Vagina (tissue), 2 donors: ENCODE measurements around the gene ACTL10. TPM values are rescaled to one million over a fixed set of nuclear protein-coding genes. Genes with fewer than 3 reads are reported as not detected.

ENCODE experiments used
- DNase-seq, 2 donors: peaks; one replicate each; pipeline ENCODE4 v3.0.0-alpha.2; 2017; ENCODE audit errors: extremely low spot score in 2 of 2
- H3K27ac ChIP-seq: fragments of 200-600 bp; sonication (generic); one replicate; pipeline ENCODE4 v1.5.1; 2019
- H3K27me3 ChIP-seq: fragments of 200-600 bp; sonication (generic); one replicate; pipeline ENCODE4 v1.5.1; 2019
- H3K36me3 ChIP-seq, 2 donors: fragments of 200-600 bp; sonication (generic); one replicate each; pipeline ENCODE4 v1.5.1; 2017 to 2019
- H3K4me1 ChIP-seq: fragments of 200-600 bp; sonication (generic); one replicate; pipeline ENCODE4 v1.5.1; 2019
- H3K4me3 ChIP-seq, 2 donors: fragments of 200-600 bp; sonication (generic); 1 replicate in 1 of 2; 2 replicates in 1 of 2; pipeline ENCODE4 v1.5.1; 2016 to 2019
- H3K9me3 ChIP-seq: fragments of 200-600 bp; sonication (generic); one replicate; pipeline ENCODE4 v1.5.1; 2019
- POLR2A ChIP-seq, 2 donors: fragments of 450-650 bp; IDR thresholded peaks; one replicate each; pipeline ENCODE4 v1.6.1; 2017; ENCODE audit warnings: antibody characterized with exemption in 2 of 2, mild to moderate bottlenecking in 2 of 2, moderate library complexity in 2 of 2
- POLR2AphosphoS5 ChIP-seq, 2 donors: sonication (generic); formaldehyde crosslinking; IDR thresholded peaks; one replicate each; pipeline ENCODE4 v1.9.0; 2017; ENCODE audit warnings: antibody characterized with exemption in 2 of 2, mild to moderate bottlenecking in 2 of 2, low read depth in 1 of 2; ENCODE audit not compliant: insufficient read depth in 1 of 2
- intact Hi-C: fragments of 100-400 bp; cut with DNase I; formaldehyde crosslinking; loops from one replicate; pipeline ENCODE4 v1.15.1; 2023
- total RNA-seq: library from RNA; depleted of rRNA; stranded (reverse); fragments of >200 nt; gene quantifications from one replicate; pipeline ENCODE4 v1.2.3, GENCODE V29; 2016
- TF ChIP-seq, protein P1 (sequence below), 3 experiments: fragments of 450-650 bp in 2 of 3; fragments of 200-600 bp in 1 of 3; sonication (generic) in 1 of 3; IDR thresholded peaks; one replicate each; pipeline ENCODE4 v1.5.1; 2017 to 2019; ENCODE audit warnings: antibody characterized with exemption in 3 of 3, mild to moderate bottlenecking in 2 of 3, moderate library complexity in 2 of 3

Gene ACTL10
- total RNA-seq, 1 donor from 2014 or later: 1.5 TPM

DNA sequence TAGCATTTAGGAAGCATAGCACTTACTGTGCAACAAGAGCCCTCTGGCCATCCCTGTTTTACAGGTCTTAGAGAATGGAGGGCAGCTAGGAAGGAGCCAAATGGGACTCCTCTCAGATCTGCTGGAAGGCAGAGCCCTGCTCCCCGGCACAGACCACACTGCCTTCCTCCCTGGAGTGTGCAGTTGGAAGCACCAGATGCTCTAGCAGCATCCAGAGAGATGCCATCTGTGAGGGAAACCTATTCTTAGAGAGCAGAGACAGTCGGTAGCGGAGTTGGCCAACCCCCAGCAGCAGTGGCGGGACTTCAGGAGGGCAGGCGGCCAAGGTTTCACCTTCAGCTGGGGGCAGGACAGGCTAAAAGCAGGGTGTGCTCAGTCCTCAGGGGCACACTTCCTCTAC lies 36.1 kb downstream of the ACTL10 start:
- no peak for TF ChIP-seq POLR2A (IDR thresholded peaks at IDR 0.05)
- no peak for TF ChIP-seq POLR2AphosphoS5 (IDR thresholded peaks at IDR 0.05; ENCODE audit: insufficient read depth in 1 of 2, low read depth in 1 of 2)
- TF ChIP-seq, protein P1, sequence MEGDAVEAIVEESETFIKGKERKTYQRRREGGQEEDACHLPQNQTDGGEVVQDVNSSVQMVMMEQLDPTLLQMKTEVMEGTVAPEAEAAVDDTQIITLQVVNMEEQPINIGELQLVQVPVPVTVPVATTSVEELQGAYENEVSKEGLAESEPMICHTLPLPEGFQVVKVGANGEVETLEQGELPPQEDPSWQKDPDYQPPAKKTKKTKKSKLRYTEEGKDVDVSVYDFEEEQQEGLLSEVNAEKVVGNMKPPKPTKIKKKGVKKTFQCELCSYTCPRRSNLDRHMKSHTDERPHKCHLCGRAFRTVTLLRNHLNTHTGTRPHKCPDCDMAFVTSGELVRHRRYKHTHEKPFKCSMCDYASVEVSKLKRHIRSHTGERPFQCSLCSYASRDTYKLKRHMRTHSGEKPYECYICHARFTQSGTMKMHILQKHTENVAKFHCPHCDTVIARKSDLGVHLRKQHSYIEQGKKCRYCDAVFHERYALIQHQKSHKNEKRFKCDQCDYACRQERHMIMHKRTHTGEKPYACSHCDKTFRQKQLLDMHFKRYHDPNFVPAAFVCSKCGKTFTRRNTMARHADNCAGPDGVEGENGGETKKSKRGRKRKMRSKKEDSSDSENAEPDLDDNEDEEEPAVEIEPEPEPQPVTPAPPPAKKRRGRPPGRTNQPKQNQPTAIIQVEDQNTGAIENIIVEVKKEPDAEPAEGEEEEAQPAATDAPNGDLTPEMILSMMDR (IDR thresholded peaks at IDR 0.05): no peak
- Histone ChIP-seq H3K9me3 (no peaks in the 10 kb centered on the region), H3K36me3 (peaks cover 0 to 18% of the 10 kb centered on the region in 2 donors), H3K4me1 (peaks cover 2% of the 10 kb centered on the region), H3K4me3 (no peak overlapping the region), H3K27me3 (no peaks in the 10 kb centered on the region), H3K27ac (no peak overlapping the region)
- intact Hi-C loops: no loop called here
- no peak for DNase-seq

DNA sequence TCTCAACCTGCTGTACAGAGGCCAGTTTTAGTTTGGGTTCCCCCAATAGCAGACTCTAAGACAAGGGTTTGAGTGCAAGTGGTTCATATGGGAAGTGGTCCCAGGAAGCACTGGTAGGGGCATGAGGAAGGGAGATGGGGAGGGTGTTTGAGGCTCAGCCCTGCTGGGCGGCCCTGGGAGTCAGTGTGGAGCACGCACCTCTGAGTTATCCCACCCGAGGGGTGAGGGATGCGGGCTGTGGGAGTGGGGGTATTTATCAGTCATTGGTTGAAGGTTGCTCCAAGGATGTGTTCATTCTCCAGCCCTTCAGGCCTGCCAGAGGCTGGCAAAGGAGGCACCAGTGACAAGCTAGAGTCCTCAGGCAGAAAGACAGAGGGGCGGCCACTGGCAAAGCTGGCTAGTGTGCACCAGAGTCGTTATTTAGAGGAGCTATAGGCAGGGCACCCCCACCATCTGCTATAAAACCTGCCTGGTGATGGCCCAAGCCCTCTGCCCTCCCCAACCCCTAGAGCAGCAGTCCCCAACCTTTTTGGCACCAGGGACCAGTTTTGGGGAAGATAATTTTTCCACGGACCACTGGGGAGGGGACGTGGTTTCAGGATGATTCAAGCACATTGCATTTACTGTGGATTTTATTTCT lies 36.9 kb downstream of the ACTL10 start:
- intact Hi-C loops: no loop called here

DNA sequence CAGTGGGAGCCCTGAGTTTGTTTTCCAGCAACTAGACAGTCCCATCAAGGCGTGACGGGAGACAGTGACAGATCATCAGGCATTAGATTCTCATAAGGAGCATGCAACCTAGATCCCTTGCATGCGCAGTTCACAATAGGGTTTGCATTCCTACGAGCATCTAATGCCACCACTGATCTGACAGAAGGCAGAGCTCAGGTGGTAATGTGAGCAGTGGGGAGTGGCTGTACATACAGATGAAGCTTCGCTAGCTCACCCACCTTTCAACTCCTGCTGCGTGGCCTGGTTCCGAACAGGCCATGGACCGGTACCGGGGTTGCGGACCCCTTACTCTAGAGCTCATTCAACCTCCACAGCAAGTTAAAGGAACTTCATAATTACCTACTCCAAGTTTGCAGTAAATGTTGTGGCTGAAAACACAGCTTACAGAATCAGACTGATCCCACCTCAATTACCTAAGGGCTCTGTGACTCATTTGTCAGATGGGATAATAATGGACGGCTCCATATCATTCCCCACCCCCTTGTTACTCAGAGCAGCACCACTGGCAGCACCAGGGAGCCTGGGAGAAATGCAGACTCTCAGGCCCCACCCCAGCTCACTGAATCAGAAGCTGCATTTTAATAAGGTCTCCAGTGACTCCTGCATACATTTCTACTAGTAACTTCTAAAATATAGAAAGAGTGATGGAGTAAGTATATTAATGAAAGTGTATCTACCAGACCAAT lies 37.6 kb downstream of the ACTL10 start:
- intact Hi-C loops: no loop called here
- no peak for DNase-seq

More for the DNA sequence above, 36.9 kb downstream of the ACTL10 start:
- Histone ChIP-seq H3K27ac (no peak overlapping the region), H3K36me3 (peaks cover 0 to 18% of the 10 kb centered on the region in 2 donors), H3K27me3 (no peaks in the 10 kb centered on the region), H3K4me1 (no peaks in the 10 kb centered on the region), H3K9me3 (no peaks in the 10 kb centered on the region), H3K4me3 (no peak overlapping the region)
- TF ChIP-seq POLR2A (IDR thresholded peaks at IDR 0.05) (no peak), POLR2AphosphoS5 (IDR thresholded peaks at IDR 0.05; ENCODE audit: insufficient read depth in 1 of 2, low read depth in 1 of 2) (no peak)
- DNase-seq: no peak

DNA sequence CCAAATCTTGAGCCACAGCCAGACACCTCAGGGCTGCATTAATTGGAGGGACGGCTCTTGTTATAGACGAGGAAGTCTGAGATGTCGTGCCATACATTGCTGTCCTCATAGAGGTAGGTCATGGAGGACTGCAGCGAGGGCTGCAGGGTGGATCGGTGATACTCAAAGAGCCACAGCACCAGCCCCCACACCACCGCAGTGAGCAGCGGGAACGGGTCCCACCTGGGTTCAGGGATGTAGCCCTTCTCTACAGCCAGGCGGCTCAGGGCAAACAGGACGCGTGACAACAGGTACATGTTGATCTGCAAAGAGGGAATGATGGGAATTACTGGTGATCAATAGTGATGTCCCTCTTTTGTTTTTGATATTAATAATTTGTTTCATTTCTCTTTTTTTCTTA lies 40.9 kb downstream of the ACTL10 start:
- H3K4me1 ChIP-seq: no peaks in the 10 kb centered on the region
- no peaks in the 10 kb centered on the region for H3K9me3 ChIP-seq
- TF ChIP-seq POLR2AphosphoS5 (IDR thresholded peaks at IDR 0.05; ENCODE audit: insufficient read depth in 1 of 2, low read depth in 1 of 2) (no peak), POLR2A (IDR thresholded peaks at IDR 0.05) (no peak)
- TF ChIP-seq, protein P1 (IDR thresholded peaks at IDR 0.05): no peak
- intact Hi-C loops: no loop called here
- H3K36me3 ChIP-seq: peaks cover 0 to 40% of the 10 kb centered on the region in 2 donors
- no peak overlapping the region for H3K4me3 ChIP-seq
- H3K27me3 ChIP-seq: no peaks in the 10 kb centered on the region
- no peak for DNase-seq
- H3K27ac ChIP-seq: no peak overlapping the region

More for the DNA sequence above, 37.6 kb downstream of the ACTL10 start:
- Histone ChIP-seq H3K9me3 (no peaks in the 10 kb centered on the region), H3K4me3 (no peak overlapping the region), H3K36me3 (peaks cover 0 to 18% of the 10 kb centered on the region in 2 donors), H3K27me3 (no peaks in the 10 kb centered on the region), H3K4me1 (no peaks in the 10 kb centered on the region), H3K27ac (no peak overlapping the region)
- no peak for TF ChIP-seq POLR2A (IDR thresholded peaks at IDR 0.05)
- TF ChIP-seq, protein P1 (IDR thresholded peaks at IDR 0.05): no peak
- no peak for TF ChIP-seq POLR2AphosphoS5 (IDR thresholded peaks at IDR 0.05; ENCODE audit: insufficient read depth in 1 of 2, low read depth in 1 of 2)

DNA sequence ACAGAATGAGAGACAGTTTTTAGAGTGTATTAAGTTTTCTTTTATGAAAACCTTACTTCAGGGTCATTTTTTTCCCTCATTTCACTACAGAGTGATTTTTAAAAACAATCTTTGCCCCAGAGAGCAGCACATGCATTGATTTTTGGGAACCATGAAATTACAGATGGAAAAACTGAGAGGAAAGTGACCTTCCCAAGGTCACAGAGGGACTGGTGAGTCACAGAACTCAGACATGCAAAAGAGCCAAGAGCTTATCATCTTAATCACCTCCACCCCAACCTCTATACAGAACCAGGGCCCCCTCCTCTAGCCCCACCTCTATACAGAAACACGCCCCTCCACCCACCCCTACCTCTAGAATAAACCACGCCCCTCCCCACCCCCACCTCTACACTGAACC lies 42.7 kb downstream of the ACTL10 start:
- Histone ChIP-seq H3K9me3 (no peaks in the 10 kb centered on the region), H3K36me3 (peaks cover 0 to 55% of the 10 kb centered on the region in 2 donors), H3K4me1 (no peaks in the 10 kb centered on the region), H3K4me3 (no peak overlapping the region), H3K27ac (no peak overlapping the region), H3K27me3 (no peaks in the 10 kb centered on the region)
- intact Hi-C loops: no loop called here
- no peak for TF ChIP-seq POLR2AphosphoS5 (IDR thresholded peaks at IDR 0.05; ENCODE audit: insufficient read depth in 1 of 2, low read depth in 1 of 2)
- TF ChIP-seq POLR2A (IDR thresholded peaks at IDR 0.05): no peak
- TF ChIP-seq, protein P1 (IDR thresholded peaks at IDR 0.05): no peak
- DNase-seq: no peak
